Measurements from ENCODE around the gene ALDH3B2. TPM values are rescaled to one million over a fixed set of nuclear protein-coding genes. Genes with fewer than 3 reads are reported as not detected.

Gene ALDH3B2
- total and polyA plus RNA-seq, 8 donors = 0.89 to 23.5 TPM; not detected in 6

- WGBS, 5 donors = 60 to 82% (median 76%) methylated on average over 10 to 12 of the region's 12 CpGs
- H3K4me1 ChIP-seq = peaks cover 4 to 18% (median 10%) of the 10 kb centered on the region in 4 donors
- H3K36me3 ChIP-seq = no peaks in the 10 kb centered on the region
- no peak for DNase-seq
- H3K27me3 ChIP-seq = peaks cover 0 to 31% (median 0%) of the 10 kb centered on the region in 3 donors
- no peak overlapping the region for H3K4me3 ChIP-seq
- no peaks in the 10 kb centered on the region for H3K9me3 ChIP-seq
- intact Hi-C loops (cut with DNase I; ENCODE audit: low total_unique reads) = no loop called here
- H3K27ac ChIP-seq = peak overlapping the region in 4 of 5 donors; percentile 36 to 64 (median 38)
- TF ChIP-seq EP300 (IDR thresholded peaks at IDR 0.05) (no peak), POLR2A (IDR thresholded peaks at IDR 0.05) (no peak), CTCF (IDR thresholded peaks at IDR 0.05) (no peak), POLR2AphosphoS5 (IDR thresholded peaks at IDR 0.05) (no peak)
These were observed 780 bp upstream of the ALDH3B2 start for GRCh38 chr11:67675058-67675747.

- no peaks in the 10 kb centered on the region for H3K36me3 ChIP-seq
- TF ChIP-seq POLR2AphosphoS5 (IDR thresholded peaks at IDR 0.05) (no peak), EP300 (IDR thresholded peaks at IDR 0.05) (no peak), CTCF (IDR thresholded peaks at IDR 0.05) (no peak), POLR2A (IDR thresholded peaks at IDR 0.05) (no peak)
- 65 to 78% (median 70%) methylated on average over 8 of the region's 8 CpGs for WGBS, 5 donors
- intact Hi-C loops (cut with DNase I; ENCODE audit: low total_unique reads) = no loop called here
- H3K9me3 ChIP-seq = no peaks in the 10 kb centered on the region
- no peak for DNase-seq
- no peak overlapping the region for H3K27ac ChIP-seq
- H3K27me3 ChIP-seq = peaks cover 0 to 31% (median 0%) of the 10 kb centered on the region in 3 donors
- H3K4me3 ChIP-seq = no peak overlapping the region
- peaks cover 4 to 18% (median 10%) of the 10 kb centered on the region in 4 donors for H3K4me1 ChIP-seq
These were observed 521 bp downstream of the ALDH3B2 start for GRCh38 chr11:67673902-67674301.

GRCh38 chr11:67673358-67673757 lies 1.1 kb downstream of the ALDH3B2 start:
- Histone ChIP-seq H3K4me3 (no peak overlapping the region), H3K36me3 (no peaks in the 10 kb centered on the region), H3K27ac (no peak overlapping the region), H3K9me3 (no peaks in the 10 kb centered on the region), H3K27me3 (peaks cover 0 to 31% (median 0%) of the 10 kb centered on the region in 3 donors), H3K4me1 (peaks cover 4 to 18% (median 10%) of the 10 kb centered on the region in 4 donors)
- TF ChIP-seq CTCF (IDR thresholded peaks at IDR 0.05) = no peak
- TF ChIP-seq POLR2A (IDR thresholded peaks at IDR 0.05) = no peak
- no peak for TF ChIP-seq EP300 (IDR thresholded peaks at IDR 0.05)
- no peak for TF ChIP-seq POLR2AphosphoS5 (IDR thresholded peaks at IDR 0.05)
- intact Hi-C loops (cut with DNase I; ENCODE audit: low total_unique reads) = no loop called here
- 87 to 91% (median 88%) methylated on average over 7 of the region's 7 CpGs for WGBS, 5 donors
- DNase-seq = no peak

GRCh38 chr11:67671211-67671520 lies 3.3 kb downstream of the ALDH3B2 start:
- TF ChIP-seq POLR2AphosphoS5 (IDR thresholded peaks at IDR 0.05) (no peak), EP300 (IDR thresholded peaks at IDR 0.05) (no peak), POLR2A (IDR thresholded peaks at IDR 0.05) (no peak)
- no peak for DNase-seq
- Histone ChIP-seq H3K4me1 (peaks cover 4 to 18% (median 10%) of the 10 kb centered on the region in 4 donors), H3K27me3 (peaks cover 0 to 31% (median 0%) of the 10 kb centered on the region in 3 donors), H3K27ac (no peak overlapping the region), H3K4me3 (no peak overlapping the region), H3K9me3 (no peaks in the 10 kb centered on the region), H3K36me3 (no peaks in the 10 kb centered on the region)
- intact Hi-C loops (cut with DNase I; ENCODE audit: low total_unique reads) = no loop called here
- WGBS, 5 donors = 64 to 79% (median 76%) methylated on average over 7 to 8 of the region's 8 CpGs

Measured in stomach (tissue), 9 donors.